Smooth muscle cell (in vitro differentiated cells): ENCODE results near the gene CCDC134. TPM values are rescaled to one million over a fixed set of nuclear protein-coding genes. Genes with fewer than 3 reads are reported as not detected.

ENCODE experiments used
- DNase-seq: peaks from one replicate; lab custom pipeline; 2025; ENCODE audit not compliant: unreplicated experiment; lab: John Stamatoyannopoulos, UW
- H2AFZ ChIP-seq: fragments of 200-600 bp; sonication (generic); 2 replicates; pipeline ENCODE4 v1.6.0; 2016; ENCODE audit warnings: antibody characterized with exemption, low read depth, mild to moderate bottlenecking
- H3F3A ChIP-seq: fragments of 200-600 bp; sonication (generic); 2 replicates; pipeline ENCODE4 v1.6.0; 2017; ENCODE audit warnings: antibody characterized with exemption, low read depth
- H3K27ac ChIP-seq: fragments of 200-600 bp; sonication (generic); 2 replicates; pipeline ENCODE4 v1.5.1; 2016; ENCODE audit warnings: low read depth, mild to moderate bottlenecking
- H3K27me3 ChIP-seq: fragments of 200-600 bp; sonication (generic); 2 replicates; pipeline ENCODE4 v1.6.1; 2016; ENCODE audit warnings: low read depth, mild to moderate bottlenecking
- H3K36me3 ChIP-seq: fragments of 200-600 bp; sonication (generic); 2 replicates; pipeline ENCODE4 v1.5.1; 2016; ENCODE audit warnings: low read depth
- H3K4me1 ChIP-seq: fragments of 200-600 bp; sonication (generic); 2 replicates; pipeline ENCODE4 v1.5.1; 2016; ENCODE audit warnings: low read depth
- H3K4me2 ChIP-seq: fragments of 200-600 bp; sonication (generic); 2 replicates; pipeline ENCODE4 v1.6.0; 2016; ENCODE audit warnings: mild to moderate bottlenecking
- H3K4me3 ChIP-seq: fragments of 200-600 bp; sonication (generic); 2 replicates; pipeline ENCODE4 v1.5.1; 2016; ENCODE audit warnings: mild to moderate bottlenecking
- H3K79me2 ChIP-seq: fragments of 200-600 bp; sonication (generic); 2 replicates; pipeline ENCODE4 v1.6.0; 2016; ENCODE audit warnings: low read depth, mild to moderate bottlenecking
- H3K9ac ChIP-seq: fragments of 200-600 bp; sonication (generic); 2 replicates; pipeline ENCODE4 v1.6.0; 2016; ENCODE audit warnings: low read depth
- H3K9me3 ChIP-seq: fragments of 200-600 bp; sonication (generic); replicated peaks from 2 replicates; pipeline ENCODE4 v1.5.1; 2016; ENCODE audit warnings: low read depth
- H4K20me1 ChIP-seq: fragments of 200-600 bp; sonication (generic); 2 replicates; pipeline ENCODE4 v1.6.0; 2016; ENCODE audit warnings: low read depth
- WGBS: methylation state at CpG from one replicate; pipeline ENCODE4 v1.1.7; 2016; ENCODE audit warnings: low lambda C conversion rate; 5-methylcytosine and 5-hydroxymethylcytosine counted together
- polyA plus RNA-seq: library from polyadenylated mRNA; unstranded; fragments of >200 nt; fragmentation: Nextera tagmentation; extraction: Ambion mirVana; gene quantifications from 2 replicates; pipeline ENCODE4 v1.2.1, GENCODE V29; 2016
- total RNA-seq: library from RNA; depleted of rRNA; stranded (reverse); fragments of >200 nt; gene quantifications from 2 replicates; pipeline ENCODE4 v1.2.3, GENCODE V29; 2014
- TF ChIP-seq, protein P1 (sequence below): fragments of 200-600 bp; sonication (generic); IDR thresholded peaks from 2 replicates; pipeline ENCODE4 v1.5.1; 2017; ENCODE audit warnings: borderline replicate concordance, mild to moderate bottlenecking, antibody characterized with exemption; ENCODE audit not compliant: insufficient read depth, poor library complexity, severe bottlenecking

CCDC134 gene
- total and polyA plus RNA-seq, 2 experiments from 2014 or later = 7.4 to 8.8 TPM

- peaks cover 10% of the 10 kb centered on the region for H3K4me1 ChIP-seq
- H4K20me1 ChIP-seq = peaks cover 96% of the 10 kb centered on the region
- H3K27ac ChIP-seq = peak overlapping the region; percentile 17
- WGBS = 73% methylated on average over 1 of the region's 1 CpG
- H3F3A ChIP-seq = peaks cover 10% of the 10 kb centered on the region
- H2AFZ ChIP-seq = no peak overlapping the region
- no peak overlapping the region for H3K4me2 ChIP-seq
- H3K27me3 ChIP-seq = no peaks in the 10 kb centered on the region
- no peak overlapping the region for H3K4me3 ChIP-seq
- peaks cover 99% of the 10 kb centered on the region for H3K79me2 ChIP-seq
- DNase-seq = no peak
- H3K36me3 ChIP-seq = no peaks in the 10 kb centered on the region
- TF ChIP-seq, protein P1, sequence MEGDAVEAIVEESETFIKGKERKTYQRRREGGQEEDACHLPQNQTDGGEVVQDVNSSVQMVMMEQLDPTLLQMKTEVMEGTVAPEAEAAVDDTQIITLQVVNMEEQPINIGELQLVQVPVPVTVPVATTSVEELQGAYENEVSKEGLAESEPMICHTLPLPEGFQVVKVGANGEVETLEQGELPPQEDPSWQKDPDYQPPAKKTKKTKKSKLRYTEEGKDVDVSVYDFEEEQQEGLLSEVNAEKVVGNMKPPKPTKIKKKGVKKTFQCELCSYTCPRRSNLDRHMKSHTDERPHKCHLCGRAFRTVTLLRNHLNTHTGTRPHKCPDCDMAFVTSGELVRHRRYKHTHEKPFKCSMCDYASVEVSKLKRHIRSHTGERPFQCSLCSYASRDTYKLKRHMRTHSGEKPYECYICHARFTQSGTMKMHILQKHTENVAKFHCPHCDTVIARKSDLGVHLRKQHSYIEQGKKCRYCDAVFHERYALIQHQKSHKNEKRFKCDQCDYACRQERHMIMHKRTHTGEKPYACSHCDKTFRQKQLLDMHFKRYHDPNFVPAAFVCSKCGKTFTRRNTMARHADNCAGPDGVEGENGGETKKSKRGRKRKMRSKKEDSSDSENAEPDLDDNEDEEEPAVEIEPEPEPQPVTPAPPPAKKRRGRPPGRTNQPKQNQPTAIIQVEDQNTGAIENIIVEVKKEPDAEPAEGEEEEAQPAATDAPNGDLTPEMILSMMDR = no peak
- no peaks in the 10 kb centered on the region for H3K9me3 ChIP-seq
- H3K9ac ChIP-seq = no peak overlapping the region
These were observed 38.6 kb downstream of the CCDC134 start for GRCh38 chr22:41838842-41839618.

DNA sequence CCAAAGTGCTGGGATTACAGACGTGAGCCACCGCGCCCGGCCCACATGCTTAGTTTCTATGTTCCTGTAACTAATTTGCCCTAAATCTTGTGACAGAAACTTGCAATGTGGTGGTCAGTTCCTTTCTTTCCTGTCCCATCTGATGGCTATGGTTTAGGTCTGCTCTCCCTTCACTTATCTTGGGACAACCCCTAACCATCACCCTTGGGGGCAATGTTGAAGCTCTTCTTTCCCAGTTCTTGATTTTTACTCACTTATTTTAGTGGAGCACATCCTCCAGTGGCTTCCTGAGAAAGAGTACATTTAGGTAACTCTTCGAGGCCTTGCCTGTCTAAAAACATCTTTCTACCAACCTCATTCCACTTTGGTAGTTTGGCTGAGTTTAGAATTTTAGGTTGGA, 39.7 kb downstream of the CCDC134 start:
- peak overlapping the region; percentile 31 for H3K27ac ChIP-seq

GRCh38 chr22:41841085-41841712, 40.7 kb downstream of the CCDC134 start:
- no peaks in the 10 kb centered on the region for H3K36me3 ChIP-seq
- H2AFZ ChIP-seq = no peak overlapping the region
- TF ChIP-seq, protein P1 = no peak
- WGBS = 86% methylated on average over 3 of the region's 3 CpGs
- H3K4me1 ChIP-seq = peaks cover 20% of the 10 kb centered on the region
- no peak overlapping the region for H3K27ac ChIP-seq
- no peaks in the 10 kb centered on the region for H3K9me3 ChIP-seq
- no peak overlapping the region for H3K4me3 ChIP-seq
- H4K20me1 ChIP-seq = peaks cover 96% of the 10 kb centered on the region
- H3K4me2 ChIP-seq = no peak overlapping the region
- no peaks in the 10 kb centered on the region for H3K27me3 ChIP-seq
- no peak for DNase-seq
- H3K79me2 ChIP-seq = peaks cover 99% of the 10 kb centered on the region
- H3F3A ChIP-seq = peaks cover 17% of the 10 kb centered on the region
- H3K9ac ChIP-seq = no peak overlapping the region

More for the DNA sequence above, 39.7 kb downstream of the CCDC134 start:
- Histone ChIP-seq H3K4me2 (no peak overlapping the region), H3F3A (peaks cover 16% of the 10 kb centered on the region), H3K36me3 (no peaks in the 10 kb centered on the region), H3K9ac (no peak overlapping the region), H4K20me1 (peaks cover 96% of the 10 kb centered on the region), H3K27me3 (no peaks in the 10 kb centered on the region), H3K79me2 (peaks cover 99% of the 10 kb centered on the region), H2AFZ (no peak overlapping the region), H3K4me3 (no peak overlapping the region), H3K4me1 (peaks cover 12% of the 10 kb centered on the region), H3K9me3 (no peaks in the 10 kb centered on the region)
- TF ChIP-seq, protein P1 = no peak
- no peak for DNase-seq
- WGBS = over 99% methylated on average over 5 of the region's 5 CpGs
